Ammon's horn (tissue), 1 donor: Measurements from ENCODE around the gene ZC3H18.
"Not testable (repeated sequence)": the region's sequence is repeated elsewhere in the genome, so short reads cannot be mapped to it uniquely, and the experiment has no call there.

Source experiments
- DNase-seq: peaks from one replicate; pipeline ENCODE4 v3.0.0-alpha.2; 2016; ENCODE audit warnings: low spot score

The ZC3H18 gene

GRCh38 chr16:88605186-88606147 is 35.3 kb downstream of the ZC3H18 start:
- no peak for DNase-seq

- peak; percentile 58 for DNase-seq
These were observed 36.0 kb downstream of the ZC3H18 start for GRCh38 chr16:88606148-88606757.

GRCh38 chr16:88608076-88608475 is 37.9 kb downstream of the ZC3H18 start:
- no peak for DNase-seq

- not testable (repeated sequence) for DNase-seq
These were observed 39.2 kb downstream of the ZC3H18 start for GRCh38 chr16:88609426-88609825.

- no peak for DNase-seq
These were observed 39.9 kb downstream of the ZC3H18 start for GRCh38 chr16:88610080-88610479.

- DNase-seq, result peak; percentile 51
These were observed 41.0 kb downstream of the ZC3H18 start for GRCh38 chr16:88610909-88611812.

GRCh38 chr16:88613293-88613692 is 43.1 kb downstream of the ZC3H18 start:
- DNase-seq, result no peak

GRCh38 chr16:88613911-88614817 is 44.0 kb downstream of the ZC3H18 start:
- DNase-seq, result no peak

- no peak for DNase-seq
These were observed 44.8 kb downstream of the ZC3H18 start for GRCh38 chr16:88614818-88615580.

- no peak for DNase-seq
These were observed 46.1 kb downstream of the ZC3H18 start for GRCh38 chr16:88616320-88616719.

- no peak for DNase-seq
These were observed 46.5 kb downstream of the ZC3H18 start for GRCh38 chr16:88616736-88617135.

GRCh38 chr16:88617268-88618031 is 47.2 kb downstream of the ZC3H18 start:
- no peak for DNase-seq

GRCh38 chr16:88618182-88618955 is 48.2 kb downstream of the ZC3H18 start:
- DNase-seq, result no peak

- DNase-seq, result no peak
These were observed 48.9 kb downstream of the ZC3H18 start for GRCh38 chr16:88618956-88619667.

- no peak for DNase-seq
These were observed 49.9 kb downstream of the ZC3H18 start for GRCh38 chr16:88619859-88620815.

GRCh38 chr16:88622125-88622524 is 51.9 kb downstream of the ZC3H18 start:
- no peak for DNase-seq

GRCh38 chr16:88622866-88623265 is 52.7 kb downstream of the ZC3H18 start:
- peak; percentile 30 for DNase-seq
